AG04449 (cell line): ENCODE results near the gene ENTHD1.

ENCODE experiments used
- CTCF ChIA-PET: fragments of 350-600 bp; formaldehyde crosslinking; extraction: SDS; loops from one replicate; lab custom pipeline; 2021; ENCODE audit warnings: antibody characterized with exemption; lab: Yijun Ruan, JAX
- POLR2A ChIA-PET: fragments of 400-600, 350-600 bp; formaldehyde crosslinking; extraction: SDS; loops from one replicate; lab custom pipeline; 2020; ENCODE audit warnings: antibody characterized with exemption, inconsistent platforms; lab: Yijun Ruan, JAX
- DNase-seq: peaks from one replicate; pipeline ENCODE4 v3.0.0-alpha.2; 2010; ENCODE audit warnings: low read depth, low spot score
- H3K4me3 ChIP-seq: 2 replicates; pipeline ENCODE4 v1.5.1; 2011; ENCODE audit warnings: low read depth, mild to moderate bottlenecking, control low read depth, low read length
- CTCF ChIP-seq: IDR thresholded peaks from one replicate; pipeline ENCODE4 v1.5.1; 2011; ENCODE audit warnings: mild to moderate bottlenecking, moderate library complexity, low read length, control low read depth, inconsistent platforms; ENCODE audit not compliant: insufficient read depth; ENCODE audit errors: missing control alignments

ENTHD1 gene

GRCh38 chr22:39707351-39707750 is 186.2 kb downstream of the ENTHD1 start:
- POLR2A ChIA-PET = no interaction called here
- H3K4me3 ChIP-seq = no peak overlapping the region
- CTCF ChIA-PET = interaction anchor here (1.3 kb wide), 1 partner anchor 317 kb away, joined by 4 read pairs; no protein-coding TSS in a partner anchor
- no peak for DNase-seq
- TF ChIP-seq CTCF = no peak

GRCh38 chr22:39706376-39707140 is 187.0 kb downstream of the ENTHD1 start:
- POLR2A ChIA-PET = no interaction called here
- no peak overlapping the region for H3K4me3 ChIP-seq
- no peak for TF ChIP-seq CTCF
- DNase-seq = no peak
- CTCF ChIA-PET = interaction anchor here (1.3 kb wide), 2 partner anchors 318 kb away, joined by 4 read pairs; no protein-coding TSS in a partner anchor

- no peak for DNase-seq
- POLR2A ChIA-PET = no interaction called here
- CTCF ChIA-PET = interaction anchor here (1.3 kb wide), 1 partner anchor 319 kb away, joined by 4 read pairs; no protein-coding TSS in a partner anchor
Measured at GRCh38 chr22:39705386-39705785, 188.2 kb downstream of the ENTHD1 start.

GRCh38 chr22:39703928-39704639 is 189.5 kb downstream of the ENTHD1 start:
- H3K4me3 ChIP-seq = no peak overlapping the region
- ChIA-PET POLR2A (no interaction called here), CTCF (no interaction called here)
- no peak for TF ChIP-seq CTCF
- DNase-seq = no peak

More at GRCh38 chr22:39705386-39705785, 188.2 kb downstream of the ENTHD1 start:
- no peak overlapping the region for H3K4me3 ChIP-seq
- no peak for TF ChIP-seq CTCF

GRCh38 chr22:39703091-39703490 is 190.5 kb downstream of the ENTHD1 start:
- ChIA-PET CTCF (interaction anchor here (1.5 kb wide), 1 partner anchor 322 kb away, joined by 4 read pairs; no protein-coding TSS in a partner anchor), POLR2A (no interaction called here)
- no peak for DNase-seq

More at GRCh38 chr22:39703091-39703490, 190.5 kb downstream of the ENTHD1 start:
- no peak overlapping the region for H3K4me3 ChIP-seq
- no peak for TF ChIP-seq CTCF
